ENCODE data around the gene SLC17A1. TPM values are rescaled to one million over a fixed set of nuclear protein-coding genes. Genes with fewer than 3 reads are reported as not detected.
A peak's percentile ranks its signal among the peaks of the same experiment; 100 is the strongest.

Gene SLC17A1
- total and polyA plus RNA-seq, 2 of the 13 experiments (the other 11 are each of a cell fraction or from before 2014, with no cell fraction given) = 0.09 to 2.1 TPM

DNA sequence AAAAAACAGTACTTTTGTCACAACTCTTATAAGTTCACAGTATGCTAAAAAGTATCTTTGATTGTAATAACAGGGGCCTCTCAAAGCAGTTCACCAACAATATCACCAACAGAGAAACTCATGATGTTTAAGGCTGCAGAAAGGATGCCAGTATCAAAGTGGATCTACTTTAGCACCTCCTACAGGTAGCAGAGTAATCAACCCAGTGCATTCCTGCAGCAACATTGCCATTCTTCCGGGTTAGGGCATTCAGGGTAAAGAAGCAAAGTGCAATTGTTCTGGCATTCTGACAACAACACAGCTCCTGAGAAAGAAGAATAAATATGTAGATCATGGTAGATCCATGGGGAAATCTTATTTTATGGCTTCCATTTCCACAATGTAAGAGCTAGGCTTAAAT is 84.9 kb downstream of the SLC17A1 start (continued):
- TF ChIP-seq THRA (CRISPR knock-in tag; IDR thresholded peaks at IDR 0.05; ENCODE audit: borderline replicate concordance) (peak; percentile 92), HNF4G (IDR thresholded peaks at IDR 0.05; ENCODE audit: borderline replicate concordance, low read depth, low read length) (no peak), HNF4G (CRISPR knock-in tag; IDR thresholded peaks at IDR 0.05; ENCODE audit: borderline replicate concordance, low read depth) (no peak), STAG1 (CRISPR knock-in tag; IDR thresholded peaks at IDR 0.05) (peak; percentile 12; the same call in 1 of the 2 replicates), SNAPC2 (CRISPR knock-in tag; IDR thresholded peaks at IDR 0.05) (no peak), ZMYM3 (CRISPR knock-in tag; IDR thresholded peaks at IDR 0.05) (peak; percentile 43; the same call in 1 of the 2 replicates), ELF4 (CRISPR knock-in tag; IDR thresholded peaks at IDR 0.05; ENCODE audit: borderline replicate concordance) (no peak), CREB1 (IDR thresholded peaks at IDR 0.05) (no peak), CREB1 (CRISPR knock-in tag; IDR thresholded peaks at IDR 0.05) (no peak), ZNF160 (CRISPR knock-in tag; IDR thresholded peaks at IDR 0.05) (no peak), ZKSCAN8 (CRISPR knock-in tag; IDR thresholded peaks at IDR 0.05; ENCODE audit: borderline replicate concordance) (0 out of 2 replicates have a peak, but pooled peaks have one; percentile 21), ZNF609 (CRISPR knock-in tag; IDR thresholded peaks at IDR 0.05; ENCODE audit: borderline replicate concordance) (no peak), MTA1 (CRISPR knock-in tag; IDR thresholded peaks at IDR 0.05; ENCODE audit: borderline replicate concordance) (no peak)
- TF ChIP-seq, protein P1, sequence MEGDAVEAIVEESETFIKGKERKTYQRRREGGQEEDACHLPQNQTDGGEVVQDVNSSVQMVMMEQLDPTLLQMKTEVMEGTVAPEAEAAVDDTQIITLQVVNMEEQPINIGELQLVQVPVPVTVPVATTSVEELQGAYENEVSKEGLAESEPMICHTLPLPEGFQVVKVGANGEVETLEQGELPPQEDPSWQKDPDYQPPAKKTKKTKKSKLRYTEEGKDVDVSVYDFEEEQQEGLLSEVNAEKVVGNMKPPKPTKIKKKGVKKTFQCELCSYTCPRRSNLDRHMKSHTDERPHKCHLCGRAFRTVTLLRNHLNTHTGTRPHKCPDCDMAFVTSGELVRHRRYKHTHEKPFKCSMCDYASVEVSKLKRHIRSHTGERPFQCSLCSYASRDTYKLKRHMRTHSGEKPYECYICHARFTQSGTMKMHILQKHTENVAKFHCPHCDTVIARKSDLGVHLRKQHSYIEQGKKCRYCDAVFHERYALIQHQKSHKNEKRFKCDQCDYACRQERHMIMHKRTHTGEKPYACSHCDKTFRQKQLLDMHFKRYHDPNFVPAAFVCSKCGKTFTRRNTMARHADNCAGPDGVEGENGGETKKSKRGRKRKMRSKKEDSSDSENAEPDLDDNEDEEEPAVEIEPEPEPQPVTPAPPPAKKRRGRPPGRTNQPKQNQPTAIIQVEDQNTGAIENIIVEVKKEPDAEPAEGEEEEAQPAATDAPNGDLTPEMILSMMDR (CRISPR knock-in tag; IDR thresholded peaks at IDR 0.05) = peak; percentile 61
- TF ChIP-seq, protein P2, sequence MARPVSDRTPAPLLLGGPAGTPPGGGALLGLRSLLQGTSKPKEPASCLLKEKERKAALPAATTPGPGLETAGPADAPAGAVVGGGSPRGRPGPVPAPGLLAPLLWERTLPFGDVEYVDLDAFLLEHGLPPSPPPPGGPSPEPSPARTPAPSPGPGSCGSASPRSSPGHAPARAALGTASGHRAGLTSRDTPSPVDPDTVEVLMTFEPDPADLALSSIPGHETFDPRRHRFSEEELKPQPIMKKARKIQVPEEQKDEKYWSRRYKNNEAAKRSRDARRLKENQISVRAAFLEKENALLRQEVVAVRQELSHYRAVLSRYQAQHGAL (CRISPR knock-in tag; IDR thresholded peaks at IDR 0.05; ENCODE audit: not compliant biosample characterization) = no peak
- TF ChIP-seq, protein P3, sequence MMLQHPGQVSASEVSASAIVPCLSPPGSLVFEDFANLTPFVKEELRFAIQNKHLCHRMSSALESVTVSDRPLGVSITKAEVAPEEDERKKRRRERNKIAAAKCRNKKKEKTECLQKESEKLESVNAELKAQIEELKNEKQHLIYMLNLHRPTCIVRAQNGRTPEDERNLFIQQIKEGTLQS (CRISPR knock-in tag; IDR thresholded peaks at IDR 0.05) = no peak
- TF ChIP-seq, protein P4, sequence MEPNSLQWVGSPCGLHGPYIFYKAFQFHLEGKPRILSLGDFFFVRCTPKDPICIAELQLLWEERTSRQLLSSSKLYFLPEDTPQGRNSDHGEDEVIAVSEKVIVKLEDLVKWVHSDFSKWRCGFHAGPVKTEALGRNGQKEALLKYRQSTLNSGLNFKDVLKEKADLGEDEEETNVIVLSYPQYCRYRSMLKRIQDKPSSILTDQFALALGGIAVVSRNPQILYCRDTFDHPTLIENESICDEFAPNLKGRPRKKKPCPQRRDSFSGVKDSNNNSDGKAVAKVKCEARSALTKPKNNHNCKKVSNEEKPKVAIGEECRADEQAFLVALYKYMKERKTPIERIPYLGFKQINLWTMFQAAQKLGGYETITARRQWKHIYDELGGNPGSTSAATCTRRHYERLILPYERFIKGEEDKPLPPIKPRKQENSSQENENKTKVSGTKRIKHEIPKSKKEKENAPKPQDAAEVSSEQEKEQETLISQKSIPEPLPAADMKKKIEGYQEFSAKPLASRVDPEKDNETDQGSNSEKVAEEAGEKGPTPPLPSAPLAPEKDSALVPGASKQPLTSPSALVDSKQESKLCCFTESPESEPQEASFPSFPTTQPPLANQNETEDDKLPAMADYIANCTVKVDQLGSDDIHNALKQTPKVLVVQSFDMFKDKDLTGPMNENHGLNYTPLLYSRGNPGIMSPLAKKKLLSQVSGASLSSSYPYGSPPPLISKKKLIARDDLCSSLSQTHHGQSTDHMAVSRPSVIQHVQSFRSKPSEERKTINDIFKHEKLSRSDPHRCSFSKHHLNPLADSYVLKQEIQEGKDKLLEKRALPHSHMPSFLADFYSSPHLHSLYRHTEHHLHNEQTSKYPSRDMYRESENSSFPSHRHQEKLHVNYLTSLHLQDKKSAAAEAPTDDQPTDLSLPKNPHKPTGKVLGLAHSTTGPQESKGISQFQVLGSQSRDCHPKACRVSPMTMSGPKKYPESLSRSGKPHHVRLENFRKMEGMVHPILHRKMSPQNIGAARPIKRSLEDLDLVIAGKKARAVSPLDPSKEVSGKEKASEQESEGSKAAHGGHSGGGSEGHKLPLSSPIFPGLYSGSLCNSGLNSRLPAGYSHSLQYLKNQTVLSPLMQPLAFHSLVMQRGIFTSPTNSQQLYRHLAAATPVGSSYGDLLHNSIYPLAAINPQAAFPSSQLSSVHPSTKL (CRISPR knock-in tag; IDR thresholded peaks at IDR 0.05) = peak; percentile 37; the same call in 1 of the 2 replicates

Data from HepG2 (cell line).